Measurements from ENCODE around the gene PEX5. TPM values are rescaled to one million over a fixed set of nuclear protein-coding genes. Genes with fewer than 3 reads are reported as not detected.

PEX5 gene
- 10 to 100 TPM; 15.3 to 16.2 TPM for total RNA-seq

GRCh38 chr12:7189398-7190267 is at the start of gene PEX5:
Gene PEX5, plus strand, starts transcription at chr12:7189686. Its CDS starts 692 bp downstream, at chr12:7190378.
- no peaks in the 10 kb centered on the region for H3K9me3 Mint-ChIP-seq (ENCODE audit: low read depth)
- CTCF ChIA-PET: interaction anchor here (0.8 to 1.5 kb wide), 8 partner anchors 9 to 911 kb away, joined by 3 to 7 read pairs (median 3); no protein-coding TSS in a partner anchor
- H3K4me1 Mint-ChIP-seq: peaks cover 25% of the 10 kb centered on the region
- H3K4me3 Mint-ChIP-seq: peak within 1 kb of the TSS; percentile 74
- ATAC-seq (peak; percentile 99), DNase-seq (peak; percentile 92)
- no peaks in the 10 kb centered on the region for H3K27me3 Mint-ChIP-seq
- peaks cover 15% of the 10 kb centered on the region for H3K36me3 Mint-ChIP-seq
- H3K27ac Mint-ChIP-seq: peak within 1 kb of the TSS; percentile 88

GRCh38 chr12:7141351-7142005 is 48.0 kb upstream of the PEX5 start:
- Mint-ChIP-seq H3K36me3 (peaks cover 54% of the 10 kb centered on the region), H3K9me3 (ENCODE audit: low read depth) (no peaks in the 10 kb centered on the region), H3K27ac (no peak overlapping the region)

GRCh38 chr12:7142056-7142644 is 47.3 kb upstream of the PEX5 start:
- H3K4me1 Mint-ChIP-seq: peaks cover 6% of the 10 kb centered on the region
- H3K27me3 Mint-ChIP-seq: no peaks in the 10 kb centered on the region
- no peak overlapping the region for H3K4me3 Mint-ChIP-seq
- peaks cover 50% of the 10 kb centered on the region for H3K36me3 Mint-ChIP-seq
- peak overlapping the region; percentile 2 for H3K27ac Mint-ChIP-seq
- peak; percentile 76 for ATAC-seq
- DNase-seq: peak; percentile 67
- CTCF ChIA-PET: interaction anchor here (0.7 to 2.0 kb wide), 3 partner anchors 34 to 141 kb away, joined by 3 to 6 read pairs (median 3); no protein-coding TSS in a partner anchor
- H3K9me3 Mint-ChIP-seq (ENCODE audit: low read depth): no peaks in the 10 kb centered on the region

More at GRCh38 chr12:7141351-7142005, 48.0 kb upstream of the PEX5 start:
- H3K4me1 Mint-ChIP-seq: peaks cover 6% of the 10 kb centered on the region
- CTCF ChIA-PET: interaction anchor here (0.9 to 2.0 kb wide), 4 partner anchors 21 to 47 kb away, joined by 3 to 6 read pairs (median 3); no protein-coding TSS in a partner anchor
- no peaks in the 10 kb centered on the region for H3K27me3 Mint-ChIP-seq
- no peak overlapping the region for H3K4me3 Mint-ChIP-seq
- no peak for DNase-seq
- ATAC-seq: no peak

- DNase-seq (no peak), ATAC-seq (no peak)
- Mint-ChIP-seq H3K27me3 (no peaks in the 10 kb centered on the region), H3K36me3 (peaks cover 47% of the 10 kb centered on the region), H3K9me3 (ENCODE audit: low read depth) (no peaks in the 10 kb centered on the region), H3K27ac (no peak overlapping the region), H3K4me1 (peaks cover 7% of the 10 kb centered on the region), H3K4me3 (no peak overlapping the region)
- CTCF ChIA-PET: interaction anchor here (0.7 to 1.5 kb wide), 3 partner anchors 19 to 142 kb away, joined by 3 read pairs; no protein-coding TSS in a partner anchor
These were observed 46.5 kb upstream of the PEX5 start for GRCh38 chr12:7142809-7143465.

- ATAC-seq (no peak), DNase-seq (no peak)
- Mint-ChIP-seq H3K27me3 (no peaks in the 10 kb centered on the region), H3K9me3 (ENCODE audit: low read depth) (no peaks in the 10 kb centered on the region), H3K27ac (no peak overlapping the region), H3K4me3 (no peak overlapping the region), H3K36me3 (peaks cover 50% of the 10 kb centered on the region), H3K4me1 (peaks cover 13% of the 10 kb centered on the region)
- CTCF ChIA-PET: interaction anchor here (0.6 to 3.0 kb wide), 9 partner anchors 11 to 855 kb away, joined by 3 to 17 read pairs (median 4); partner anchors contain the start of gene C1RL
These were observed 45.9 kb upstream of the PEX5 start for GRCh38 chr12:7143564-7143963.

DNA sequence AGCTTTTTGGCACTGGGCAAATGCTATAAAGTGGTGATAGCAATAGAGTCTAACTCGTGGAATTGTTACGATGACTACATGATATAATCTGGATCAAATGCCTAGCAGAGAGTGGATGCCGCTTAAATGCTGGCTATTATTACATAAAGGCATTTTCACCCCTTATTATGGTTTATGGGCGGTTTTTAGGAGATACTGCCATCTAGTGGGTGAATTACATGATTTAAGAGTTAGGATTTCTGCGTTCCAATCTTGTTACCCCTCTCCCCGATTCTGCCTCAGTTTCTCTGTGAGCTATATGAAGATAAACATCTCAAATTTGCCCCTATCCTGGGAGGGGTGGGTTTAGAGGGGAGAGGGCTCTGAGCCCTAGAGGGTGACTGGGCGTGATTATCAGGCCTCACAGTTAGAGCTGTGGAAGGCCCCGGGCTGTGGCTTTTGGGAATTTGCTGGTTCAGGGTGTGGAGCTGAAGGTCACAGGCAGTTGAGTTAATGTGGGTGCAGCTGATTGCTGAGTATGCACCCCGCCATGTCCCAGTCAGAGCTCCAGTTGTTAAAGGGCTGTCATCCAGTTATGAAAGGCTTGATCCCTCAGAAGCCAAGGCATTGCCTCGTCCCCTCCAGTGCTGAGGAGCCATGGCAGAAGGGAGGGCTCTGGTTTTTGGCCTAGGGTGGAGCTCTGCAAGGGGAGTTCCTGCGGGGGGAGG is 44.9 kb upstream of the PEX5 start:
- Mint-ChIP-seq H3K4me1 (peaks cover 16% of the 10 kb centered on the region), H3K27ac (no peak overlapping the region), H3K27me3 (no peaks in the 10 kb centered on the region), H3K4me3 (no peak overlapping the region), H3K9me3 (ENCODE audit: low read depth) (no peaks in the 10 kb centered on the region), H3K36me3 (peaks cover 51% of the 10 kb centered on the region)
- ATAC-seq (peak; percentile 60), DNase-seq (no peak)
- CTCF ChIA-PET: interaction anchor here (0.8 to 3.0 kb wide), 10 partner anchors 10 to 220 kb away, joined by 3 to 17 read pairs (median 4); partner anchors contain the start of gene C1RL

- ATAC-seq (no peak), DNase-seq (no peak)
- H3K4me1 Mint-ChIP-seq: peaks cover 16% of the 10 kb centered on the region
- H3K9me3 Mint-ChIP-seq (ENCODE audit: low read depth): no peaks in the 10 kb centered on the region
- CTCF ChIA-PET: interaction anchor here (0.7 to 3.0 kb wide), 5 partner anchors 20 to 222 kb away, joined by 3 to 17 read pairs (median 3); no protein-coding TSS in a partner anchor
- peaks cover 54% of the 10 kb centered on the region for H3K36me3 Mint-ChIP-seq
- no peak overlapping the region for H3K4me3 Mint-ChIP-seq
- H3K27ac Mint-ChIP-seq: no peak overlapping the region
- no peaks in the 10 kb centered on the region for H3K27me3 Mint-ChIP-seq
These were observed 43.8 kb upstream of the PEX5 start for GRCh38 chr12:7145671-7146070.

- H3K27ac Mint-ChIP-seq: no peak overlapping the region
- ATAC-seq: no peak
- H3K4me1 Mint-ChIP-seq: peaks cover 16% of the 10 kb centered on the region
- peaks cover 53% of the 10 kb centered on the region for H3K36me3 Mint-ChIP-seq
- DNase-seq: no peak
- no peak overlapping the region for H3K4me3 Mint-ChIP-seq
- CTCF ChIA-PET: interaction anchor here (0.7 to 3.0 kb wide), 6 partner anchors 19 to 222 kb away, joined by 3 to 17 read pairs (median 3); partner anchors contain the start of genes LPCAT3 and PEX5
- H3K27me3 Mint-ChIP-seq: no peaks in the 10 kb centered on the region
- no peaks in the 10 kb centered on the region for H3K9me3 Mint-ChIP-seq (ENCODE audit: low read depth)
These were observed 43.3 kb upstream of the PEX5 start for GRCh38 chr12:7146228-7146627.

GRCh38 chr12:7146906-7147305 is 42.6 kb upstream of the PEX5 start:
- ATAC-seq: no peak
- Mint-ChIP-seq H3K36me3 (peaks cover 48% of the 10 kb centered on the region), H3K27me3 (no peaks in the 10 kb centered on the region), H3K9me3 (ENCODE audit: low read depth) (no peaks in the 10 kb centered on the region), H3K4me1 (peaks cover 12% of the 10 kb centered on the region), H3K27ac (no peak overlapping the region), H3K4me3 (no peak overlapping the region)
- DNase-seq: no peak
- CTCF ChIA-PET: interaction anchor here (1.1 to 3.0 kb wide), 4 partner anchors 18 to 129 kb away, joined by 3 to 17 read pairs (median 4); partner anchors contain the start of genes LPCAT3 and PEX5

- ATAC-seq (no peak), DNase-seq (no peak)
- CTCF ChIA-PET: no interaction called here
- no peak overlapping the region for H3K4me3 Mint-ChIP-seq
- H3K27ac Mint-ChIP-seq: no peak overlapping the region
- peaks cover 45% of the 10 kb centered on the region for H3K36me3 Mint-ChIP-seq
- H3K27me3 Mint-ChIP-seq: no peaks in the 10 kb centered on the region
- no peaks in the 10 kb centered on the region for H3K9me3 Mint-ChIP-seq (ENCODE audit: low read depth)
- peaks cover 10% of the 10 kb centered on the region for H3K4me1 Mint-ChIP-seq
These were observed 39.1 kb upstream of the PEX5 start for GRCh38 chr12:7150356-7150755.

- DNase-seq: no peak
- Mint-ChIP-seq H3K27me3 (no peaks in the 10 kb centered on the region), H3K4me3 (no peak overlapping the region), H3K27ac (no peak overlapping the region), H3K4me1 (peaks cover 10% of the 10 kb centered on the region), H3K36me3 (peaks cover 41% of the 10 kb centered on the region), H3K9me3 (ENCODE audit: low read depth) (no peaks in the 10 kb centered on the region)
- CTCF ChIA-PET: no interaction called here
- no peak for ATAC-seq
These were observed 38.6 kb upstream of the PEX5 start for GRCh38 chr12:7150841-7151240.

DNA sequence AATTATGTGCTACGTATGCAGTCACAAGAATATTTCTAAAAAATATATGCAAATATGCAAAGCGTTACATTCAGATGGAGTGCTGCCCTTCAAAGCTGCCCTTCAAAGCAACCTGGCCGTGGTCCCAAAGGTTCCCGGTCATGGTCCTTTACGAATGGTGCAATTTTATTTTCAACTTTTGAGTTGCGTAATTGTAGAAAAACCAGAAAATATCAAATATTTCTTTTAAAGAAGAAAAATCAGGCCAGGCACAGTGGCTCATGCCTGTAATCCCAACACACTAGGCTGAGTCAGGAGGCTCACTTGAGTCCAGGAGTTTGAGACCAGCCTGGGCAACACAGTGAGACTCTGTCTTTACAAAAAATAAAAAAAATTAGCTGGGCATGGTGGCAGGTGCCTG is 38.0 kb upstream of the PEX5 start:
- Mint-ChIP-seq H3K9me3 (ENCODE audit: low read depth) (no peaks in the 10 kb centered on the region), H3K4me1 (peaks cover 10% of the 10 kb centered on the region), H3K4me3 (no peak overlapping the region), H3K36me3 (peaks cover 38% of the 10 kb centered on the region), H3K27me3 (no peaks in the 10 kb centered on the region), H3K27ac (no peak overlapping the region)
- CTCF ChIA-PET: interaction anchor here (0.7 kb wide), 1 partner anchor 20 kb away, joined by 3 read pairs; no protein-coding TSS in a partner anchor
- DNase-seq: no peak
- no peak for ATAC-seq
